GM12872 (cell line): ENCODE results near the gene PPP1R16B.

Experiments
- CTCF ChIP-seq: IDR thresholded peaks from 3 replicates; pipeline ENCODE4 v1.5.1; 2011; ENCODE audit warnings: low read depth, mild to moderate bottlenecking, low read length, moderate library complexity; ENCODE audit not compliant: insufficient read depth

PPP1R16B gene

GRCh38 chr20:38825571-38825900, 20.0 kb downstream of the PPP1R16B start:
- no peak for TF ChIP-seq CTCF

GRCh38 chr20:38825901-38826625, 20.6 kb downstream of the PPP1R16B start:
- no peak for TF ChIP-seq CTCF

GRCh38 chr20:38827770-38828281, 22.3 kb downstream of the PPP1R16B start:
- TF ChIP-seq CTCF = no peak

DNA sequence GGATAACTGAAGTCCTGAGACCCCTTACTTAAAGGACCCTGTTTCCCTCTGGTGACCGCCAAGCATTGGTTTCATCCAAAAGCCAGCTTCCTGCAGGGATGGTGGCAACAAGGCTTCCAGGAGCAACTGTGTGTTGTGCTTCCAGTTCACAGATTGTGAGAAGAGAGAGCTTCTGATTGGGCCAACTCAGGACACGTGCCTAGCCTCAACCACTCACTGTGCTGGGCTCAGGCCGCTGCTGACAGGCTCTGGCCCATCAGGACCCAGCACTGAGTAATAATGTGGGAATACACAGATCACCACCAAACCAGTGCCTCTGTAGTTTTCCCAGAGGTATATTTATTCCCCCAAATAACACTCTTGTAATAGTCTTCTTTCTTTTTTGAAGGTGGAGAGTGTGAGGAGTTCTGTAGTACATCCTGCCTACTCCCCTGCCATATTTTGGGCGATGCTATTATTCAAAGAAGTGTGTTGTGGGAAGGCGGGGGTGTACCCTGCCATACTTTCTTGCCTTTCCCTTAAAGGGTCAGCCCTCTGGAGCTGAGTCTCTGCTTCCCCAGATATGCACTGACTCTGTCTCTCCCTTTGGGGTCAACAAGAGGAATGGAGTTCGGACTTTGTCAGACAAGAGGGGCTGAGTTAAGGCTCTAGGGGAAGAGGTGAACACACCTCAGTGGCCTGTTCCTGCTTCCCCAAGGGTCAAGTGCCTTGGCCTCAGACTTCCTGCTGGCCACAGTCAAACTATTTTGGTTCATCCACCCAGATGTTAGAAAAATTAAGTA, 23.2 kb downstream of the PPP1R16B start:
- TF ChIP-seq CTCF = no peak

GRCh38 chr20:38829296-38829875, 23.9 kb downstream of the PPP1R16B start:
- no peak for TF ChIP-seq CTCF

- no peak for TF ChIP-seq CTCF
These were observed 24.9 kb downstream of the PPP1R16B start for GRCh38 chr20:38830356-38830755.

- TF ChIP-seq CTCF = no peak
These were observed 25.7 kb downstream of the PPP1R16B start for GRCh38 chr20:38831049-38831691.
